Body of pancreas (tissue), 2 donors: ENCODE measurements around the gene MXD4. TPM values are rescaled to one million over a fixed set of nuclear protein-coding genes. Genes with fewer than 3 reads are reported as not detected.

Experiments
- small RNA-seq: library from RNA; depleted of rRNA; stranded (forward); fragments of <200 nt; gene quantifications from one replicate; pipeline ENCODE3, GENCODE V24; 2016
- total RNA-seq, 2 donors: library from RNA; depleted of rRNA; stranded (reverse); fragments of >200 nt; gene quantifications; one replicate each; pipeline ENCODE4 v1.1.0, GENCODE V29; 2016

MXD4 gene
- total RNA-seq, 2 donors from 2014 or later: 40.7 to 45.5 TPM

Small RNA genes lying within 50 kb of the gene (small RNA-seq; reads per million reads assigned to genes)
- not detected for gene COX6B1P5

Other genes starting within 250 kb of the MXD4 start
- 10 to 100 TPM in 1 of 2 donors, 1 to 10 TPM in 1; 3.6 to 18.8 TPM for gene NAT8L, start 202.8 kb downstream of the MXD4 start, total RNA-seq
- gene HAUS3, start 20.0 kb downstream of the MXD4 start, total RNA-seq: 10 to 100 TPM in 1 of 2 donors, 1 to 10 TPM in 1; 7.3 to 11.9 TPM
- gene POLN, start 20.0 kb downstream of the MXD4 start, total RNA-seq: 1 to 10 TPM; 4.9 to 5.9 TPM
- 10 to 100 TPM in 1 of 2 donors, 1 to 10 TPM in 1; 5.7 to 16.8 TPM for gene ZFYVE28, start 156.5 kb upstream of the MXD4 start, total RNA-seq
- gene CFAP99, start 156.8 kb upstream of the MXD4 start, total RNA-seq: not detected
- 10 to 100 TPM; 29.0 to 29.3 TPM for gene RNF4, start 207.0 kb upstream of the MXD4 start, total RNA-seq